Raji (cell line): ENCODE data around the gene TMEM150A.

ENCODE experiments used
- POLR2A ChIP-seq: IDR thresholded peaks from 2 replicates; pipeline ENCODE4 v1.6.1; 2011; ENCODE audit warnings: low read depth, low read length, control low read depth; ENCODE audit not compliant: insufficient read depth

TMEM150A gene

GRCh38 chr2:85575739-85576138 lies 26.8 kb downstream of the TMEM150A start:
- no peak for TF ChIP-seq POLR2A

DNA sequence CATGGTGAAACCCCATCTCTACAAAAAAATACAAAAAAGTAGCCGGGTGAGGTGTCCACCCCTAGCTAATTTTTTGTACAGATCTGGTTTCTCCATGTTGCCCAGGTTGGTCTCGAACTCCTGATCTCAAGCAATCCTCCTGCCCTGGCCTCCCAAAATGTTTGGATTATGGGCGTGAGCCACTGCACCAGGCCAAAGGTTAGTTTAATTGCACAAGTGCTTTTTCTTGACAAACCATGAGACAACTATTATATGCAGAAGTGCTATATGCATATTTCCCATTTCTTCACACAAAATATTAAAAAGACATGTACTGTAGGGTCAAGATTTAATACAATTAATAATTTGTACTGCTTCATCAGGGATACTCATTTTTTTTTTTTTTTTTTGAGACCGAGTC lies 36.2 kb downstream of the TMEM150A start:
- TF ChIP-seq POLR2A = no peak

DNA sequence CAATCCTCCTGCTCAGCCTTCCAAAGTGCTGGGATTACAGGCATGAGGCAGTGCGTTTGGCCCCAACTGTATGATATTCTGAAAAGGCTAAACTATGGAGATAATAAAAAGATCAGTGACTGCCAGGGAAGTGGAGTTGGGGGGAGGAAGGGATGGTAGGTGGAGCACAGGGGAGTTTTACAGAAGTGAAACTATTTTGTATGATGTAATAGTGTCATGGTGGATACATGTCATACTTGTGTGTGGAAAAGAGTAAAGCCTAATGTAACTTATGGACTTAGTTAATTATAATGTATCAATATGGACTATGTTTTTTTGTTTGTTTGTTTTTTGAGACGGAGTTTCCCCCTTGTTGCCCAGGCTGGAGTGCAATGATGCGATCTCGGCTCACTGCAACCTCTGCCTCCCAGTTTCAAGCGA lies 38.3 kb downstream of the TMEM150A start:
- peak; percentile 21; the same call in 1 of the 2 replicates for TF ChIP-seq POLR2A

- TF ChIP-seq POLR2A = peak; percentile 97
These were observed 41.0 kb downstream of the TMEM150A start, which contains the start of gene GGCX for GRCh38 chr2:85561280-85562212. Gene GGCX, minus strand, starts transcription at chr2:85561493. Its CDS starts 65 bp downstream, at chr2:85561428.

- TF ChIP-seq POLR2A = no peak
These were observed 41.7 kb downstream of the TMEM150A start for GRCh38 chr2:85560812-85561279.

DNA sequence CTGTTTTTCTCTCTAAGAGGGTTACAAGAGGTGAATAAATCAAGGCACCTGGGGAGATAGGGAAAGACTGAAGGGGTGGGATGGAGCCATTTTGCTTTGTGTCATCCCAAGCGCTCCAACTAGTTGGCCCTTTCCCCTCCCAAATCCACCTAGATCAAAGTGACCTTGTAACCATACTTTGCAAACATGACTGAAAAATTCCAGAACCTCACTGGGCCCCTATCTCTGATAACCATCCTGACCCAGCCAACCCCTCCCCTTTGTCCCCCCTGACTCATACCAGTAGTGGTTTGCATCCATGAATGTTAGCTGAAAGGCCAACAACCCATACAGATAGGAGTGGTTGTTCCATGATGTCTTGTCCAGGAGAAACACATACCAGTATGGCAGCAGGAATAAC lies 44.3 kb downstream of the TMEM150A start:
- no peak for TF ChIP-seq POLR2A

GRCh38 chr2:85557130-85557529 lies 45.4 kb downstream of the TMEM150A start:
- no peak for TF ChIP-seq POLR2A

GRCh38 chr2:85554980-85555612 lies 47.4 kb downstream of the TMEM150A start:
- TF ChIP-seq POLR2A = no peak

GRCh38 chr2:85553184-85553583 lies 49.3 kb downstream of the TMEM150A start:
- no peak for TF ChIP-seq POLR2A

GRCh38 chr2:85551698-85552678 lies 50.5 kb downstream of the TMEM150A start:
- TF ChIP-seq POLR2A = no peak

DNA sequence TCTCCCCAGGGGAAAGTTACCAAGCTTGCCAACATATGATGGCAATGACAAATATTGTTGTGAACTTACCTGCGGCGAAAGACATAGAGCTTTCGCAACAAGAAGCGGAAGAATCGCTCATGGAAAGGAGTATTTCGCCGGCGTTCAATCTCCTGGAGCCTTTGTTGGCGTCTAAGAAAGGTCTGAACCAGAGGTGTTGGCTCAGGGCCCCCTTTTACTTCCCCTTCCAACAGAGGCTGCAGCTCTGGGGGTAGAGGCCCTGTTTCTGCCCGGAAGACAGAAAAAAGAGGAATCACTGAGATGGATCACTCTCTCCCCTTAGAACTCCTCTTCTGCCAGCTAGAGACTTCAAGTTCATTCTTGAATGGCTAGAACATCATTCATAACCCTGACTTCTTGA lies 52.0 kb downstream of the TMEM150A start:
- no peak for TF ChIP-seq POLR2A

DNA sequence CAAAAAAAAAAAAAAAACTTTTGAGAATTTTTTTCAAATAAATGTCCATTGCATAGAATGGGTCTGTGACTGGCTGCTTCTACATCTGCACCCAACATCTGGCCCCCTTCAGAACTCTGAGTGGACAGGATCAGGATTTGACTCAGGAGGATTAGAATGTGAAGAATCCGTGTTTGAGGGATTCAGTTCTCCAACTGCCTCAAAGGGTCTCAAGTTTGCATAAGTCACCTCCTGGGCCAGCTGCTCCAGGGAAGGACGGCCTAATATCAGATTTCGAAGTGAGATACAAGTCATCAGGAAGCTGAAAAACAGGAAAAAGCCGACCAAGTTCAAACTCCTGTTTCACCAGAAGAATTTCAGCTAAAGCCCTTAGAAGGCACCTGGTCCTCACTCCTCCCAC lies 52.7 kb downstream of the TMEM150A start:
- no peak for TF ChIP-seq POLR2A

DNA sequence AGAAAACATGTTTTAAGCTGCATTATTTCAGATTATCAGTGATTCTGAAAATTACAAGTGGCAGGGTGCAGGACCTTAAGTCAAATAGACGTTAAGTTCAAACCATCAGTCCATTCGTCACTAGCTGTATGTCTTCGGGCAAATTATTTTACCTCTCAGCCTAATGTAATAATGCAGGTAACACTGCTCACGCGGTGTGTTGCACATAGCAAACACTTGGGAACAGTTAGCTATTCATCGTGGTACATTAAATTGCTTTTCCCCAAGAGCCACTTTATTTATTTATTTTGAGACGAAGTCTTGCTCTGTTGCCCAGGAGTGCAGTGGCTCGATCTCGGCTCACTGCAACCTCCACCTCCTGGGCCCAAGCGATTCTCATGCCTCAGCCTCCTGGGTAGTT lies 53.4 kb downstream of the TMEM150A start:
- TF ChIP-seq POLR2A = no peak

DNA sequence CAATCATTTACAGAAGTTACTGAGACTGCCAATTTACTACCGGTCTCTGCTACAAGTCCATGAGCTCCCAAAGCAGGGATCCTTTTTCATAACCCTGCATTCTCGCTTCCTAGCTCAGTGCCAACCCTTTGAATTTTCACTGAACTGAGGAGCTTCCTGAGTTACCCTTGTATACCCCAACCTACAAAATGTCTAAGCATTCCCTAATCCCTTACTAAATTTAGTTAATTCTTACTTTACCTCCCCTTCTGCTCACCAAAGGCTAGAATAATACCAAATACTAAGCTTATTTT lies 53.9 kb downstream of the TMEM150A start:
- TF ChIP-seq POLR2A = no peak
